ENCODE measurements around the gene ZZZ3. TPM values are rescaled to one million over a fixed set of nuclear protein-coding genes. Genes with fewer than 3 reads are reported as not detected.

Gene ZZZ3
- total RNA-seq: 10 to 100 TPM; 34.6 to 35.6 TPM

GRCh38 chr1:77682460-77683159 is at the start of gene ZZZ3:
ZZZ3 (minus strand) TSS chr1:77682658; CDS start chr1:77633354, 49,304 bp downstream.

Other genes with a start within 250 kb of the ZZZ3 start
- gene USP33, start 77.2 kb upstream of the ZZZ3 start, total RNA-seq: 10 to 100 TPM; 56.9 to 59.5 TPM
- gene MIGA1, start 97.0 kb upstream of the ZZZ3 start, total RNA-seq: 10 to 100 TPM; 10.2 to 11.7 TPM
- 1 to 10 TPM; 2.0 to 2.5 TPM for gene NEXN, start 206.0 kb upstream of the ZZZ3 start, total RNA-seq

Data from activated naive CD4-positive, alpha-beta T cell treated with anti-CD3 and anti-CD28 coated beads, Interleukin-2, amount 10 ng/mL, durations not matched to agents 5 hours and 36 hours (primary cell).